ENCODE data around the gene DCDC2B. TPM values are rescaled to one million over a fixed set of nuclear protein-coding genes. Genes with fewer than 3 reads are reported as not detected.

Gene DCDC2B
- total and polyA plus RNA-seq, 2 experiments from 2014 or later: 0.21 TPM; not detected in 1

GRCh38 chr1:32208469-32208868, 420 bp upstream of the DCDC2B start:
- H3F3A ChIP-seq (replicated peaks; ENCODE audit: low read depth): peaks cover 5% of the 10 kb centered on the region; the same call in 1 of the 2 replicates
- no peak overlapping the region for H3K4me3 ChIP-seq
- no peaks in the 10 kb centered on the region for H3K9me2 ChIP-seq (ENCODE audit: insufficient read depth)
- TF ChIP-seq POLR2AphosphoS5 (IDR thresholded peaks at IDR 0.05; ENCODE audit: low read depth): no peak
- TF ChIP-seq EZH2phosphoT487 (IDR thresholded peaks at IDR 0.05; ENCODE audit: unreplicated experiment): no peak
- TF ChIP-seq ZNF462 (CRISPR knock-in tag; IDR thresholded peaks at IDR 0.05): no peak
- TF ChIP-seq CREB1 (CRISPR knock-in tag; IDR thresholded peaks at IDR 0.05; ENCODE audit: low read depth): no peak
- TF ChIP-seq CTCF (conservative IDR thresholded peaks at IDR 0.05; ENCODE audit: low read depth in 2 of 2): no peak
- TF ChIP-seq STAT1 (IDR thresholded peaks at IDR 0.05; ENCODE audit: unreplicated experiment): no peak
- no peak for TF ChIP-seq NANOG (IDR thresholded peaks at IDR 0.05; ENCODE audit: borderline replicate concordance)
- no peak for TF ChIP-seq REST (IDR thresholded peaks at IDR 0.05; ENCODE audit: unreplicated experiment)
- no peak for TF ChIP-seq JUNB (IDR thresholded peaks at IDR 0.05; ENCODE audit: unreplicated experiment)
- no peak for TF ChIP-seq ETS1 (IDR thresholded peaks at IDR 0.05)
- no peak for TF ChIP-seq ZNF331 (CRISPR knock-in tag; IDR thresholded peaks at IDR 0.05; ENCODE audit: low read depth)
- no peak for TF ChIP-seq EZH2 (IDR thresholded peaks at IDR 0.05; ENCODE audit: low read depth, unreplicated experiment)
- no peak for TF ChIP-seq ZNF114 (CRISPR knock-in tag; IDR thresholded peaks at IDR 0.05)
- H3K27me3 Mint-ChIP-seq (ENCODE audit: insufficient read depth, low read depth, poor library complexity): peaks cover 34% of the 10 kb centered on the region
- no peak overlapping the region for H3K27ac ChIP-seq (ENCODE audit: low read depth)
- H3K4me1 Mint-ChIP-seq: peaks cover 6% of the 10 kb centered on the region
- peaks cover 15% of the 10 kb centered on the region; the same call in 1 of the 2 replicates for H3K27me3 ChIP-seq (ENCODE audit: insufficient read depth)
- H3K4me1 ChIP-seq (ENCODE audit: insufficient read depth): 0 out of 2 replicates have a peak, but pooled peaks cover 4% of the 10 kb centered on the region
- H3K36me3 ChIP-seq (ENCODE audit: insufficient read depth): no peaks in the 10 kb centered on the region
- peaks cover 14% of the 10 kb centered on the region; the same call in 2 of the 3 replicates for H3K36me3 Mint-ChIP-seq (ENCODE audit: low read depth)
- H2AFZ ChIP-seq: no peak overlapping the region
- DNase-seq (ENCODE audit: low spot score) (no peak), ATAC-seq (no peak)
- H4K20me1 ChIP-seq (replicated peaks; ENCODE audit: insufficient read depth): no peaks in the 10 kb centered on the region
- H3K4me3 Mint-ChIP-seq: no peak overlapping the region
- no peaks in the 10 kb centered on the region for H3K9me3 Mint-ChIP-seq
- H3K27ac Mint-ChIP-seq: no peak overlapping the region
- no peaks in the 10 kb centered on the region for H3K79me2 ChIP-seq (replicated peaks; ENCODE audit: insufficient read depth)
- H3K4me2 ChIP-seq: no peak overlapping the region

Measured in GM23338 (cell line).